MM.1S (cell line): Measurements from ENCODE around the gene IFI27L2.

Experiments used
- DNase-seq: peaks from one replicate; pipeline ENCODE4 v3.0.0-alpha.2; 2015
- H2AFZ ChIP-seq: fragments of 300-600 bp; sonication (generic); 2 replicates; pipeline ENCODE4 v1.6.0; 2016; ENCODE audit warnings: antibody characterized with exemption, low read length
- H3F3A ChIP-seq: fragments of 300-600 bp; sonication (generic); 2 replicates; pipeline ENCODE4 v1.6.1; 2016; ENCODE audit warnings: mild to moderate bottlenecking, antibody characterized with exemption, low read length, moderate library complexity, mixed read lengths; ENCODE audit not compliant: insufficient read depth
- H3K27ac ChIP-seq: fragments of 300-600 bp; sonication (generic); 2 replicates; pipeline ENCODE4 v1.5.1; 2016; ENCODE audit warnings: mild to moderate bottlenecking, low read length
- H3K27me3 ChIP-seq: fragments of 300-600 bp; sonication (generic); replicated peaks from 2 replicates; pipeline ENCODE4 v1.6.0; 2016; ENCODE audit warnings: low read length; ENCODE audit not compliant: insufficient read depth
- H3K36me3 ChIP-seq: fragments of 300-600 bp; sonication (generic); replicated peaks from 2 replicates; pipeline ENCODE4 v1.6.1; 2016; ENCODE audit warnings: mild to moderate bottlenecking, low read length, mixed read lengths; ENCODE audit not compliant: insufficient read depth
- H3K4me1 ChIP-seq: fragments of 300-600 bp; sonication (generic); 2 replicates; pipeline ENCODE4 v1.6.1; 2016; ENCODE audit warnings: low read length, mixed read lengths
- H3K4me2 ChIP-seq: fragments of 300-600 bp; sonication (generic); 2 replicates; pipeline ENCODE4 v1.6.0; 2016; ENCODE audit warnings: low read depth, low read length
- H3K4me3 ChIP-seq: fragments of 300-600 bp; sonication (generic); 2 replicates; pipeline ENCODE4 v1.5.1; 2016; ENCODE audit warnings: low read length, mixed read lengths
- H3K79me2 ChIP-seq: fragments of 300-600 bp; sonication (generic); 2 replicates; pipeline ENCODE4 v1.6.1; 2016; ENCODE audit warnings: mixed run types, low read length, mixed read lengths
- H3K9ac ChIP-seq: fragments of 300-600 bp; sonication (generic); 2 replicates; pipeline ENCODE4 v1.6.1; 2016; ENCODE audit warnings: low read length, mixed read lengths
- H3K9me2 ChIP-seq: fragments of 300-600 bp; sonication (generic); replicated peaks from 2 replicates; pipeline ENCODE4 v1.6.1; 2016; ENCODE audit warnings: mild to moderate bottlenecking, low read length, mixed read lengths; ENCODE audit not compliant: insufficient read depth
- H3K9me3 ChIP-seq: fragments of 300-600 bp; sonication (generic); replicated peaks from 2 replicates; pipeline ENCODE4 v1.6.1; 2016; ENCODE audit warnings: mild to moderate bottlenecking, low read length, mixed read lengths; ENCODE audit not compliant: insufficient read depth
- H4K20me1 ChIP-seq: fragments of 300-600 bp; sonication (generic); 2 replicates; pipeline ENCODE4 v1.6.1; 2016; ENCODE audit warnings: mild to moderate bottlenecking, low read length, moderate library complexity, mixed read lengths; ENCODE audit not compliant: insufficient read depth
- CTCF ChIP-seq: fragments of 300-600 bp; sonication (generic); IDR thresholded peaks from 2 replicates; pipeline ENCODE4 v1.5.1; 2016; ENCODE audit warnings: antibody characterized with exemption, low read length, mixed read lengths
- EZH2 ChIP-seq: fragments of 300-600 bp; sonication (generic); optimal IDR thresholded peaks from 2 replicates; pipeline ENCODE3; 2017; ENCODE audit warnings: low read depth, mild to moderate bottlenecking, antibody characterized with exemption, low read length, mixed read lengths
- EZH2phosphoT487 ChIP-seq: fragments of 300-600 bp; sonication (generic); IDR thresholded peaks from 2 replicates; pipeline ENCODE4 v1.6.1; 2018; ENCODE audit warnings: antibody characterized with exemption, low read length

Gene IFI27L2

DNA sequence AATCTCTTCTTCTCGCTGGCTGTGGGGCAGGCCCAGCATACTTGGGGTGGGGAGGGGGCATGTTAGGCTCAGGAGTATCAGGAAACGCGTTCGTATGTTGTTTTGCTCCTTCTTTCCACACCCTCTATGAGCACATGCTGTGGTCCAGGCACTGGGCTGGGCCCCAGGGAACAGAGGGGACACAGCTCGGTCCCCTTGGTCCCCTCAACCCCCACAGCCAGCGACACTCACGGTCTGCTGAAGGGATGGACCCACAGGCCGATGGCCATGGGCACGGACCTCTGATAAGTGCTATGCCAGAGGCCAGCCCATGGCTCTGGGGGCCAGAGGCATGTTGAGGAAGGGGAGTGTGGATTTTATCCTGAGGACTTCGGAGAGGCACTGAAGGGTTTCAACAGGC lies 12.7 kb downstream of the IFI27L2 start:
- H3K9ac ChIP-seq, result no peak overlapping the region
- no peaks in the 10 kb centered on the region for H4K20me1 ChIP-seq
- no peaks in the 10 kb centered on the region for H3K79me2 ChIP-seq
- H3K4me2 ChIP-seq, result no peak overlapping the region
- no peaks in the 10 kb centered on the region for H3K9me3 ChIP-seq
- H3F3A ChIP-seq, result no peaks in the 10 kb centered on the region
- no peak overlapping the region for H3K4me3 ChIP-seq
- H2AFZ ChIP-seq, result no peak overlapping the region
- H3K36me3 ChIP-seq, result no peaks in the 10 kb centered on the region
- TF ChIP-seq EZH2phosphoT487, result no peak
- TF ChIP-seq EZH2, result no peak
- no peak for TF ChIP-seq CTCF
- DNase-seq, result no peak
- no peak overlapping the region for H3K27ac ChIP-seq
- no peaks in the 10 kb centered on the region for H3K27me3 ChIP-seq
- no peaks in the 10 kb centered on the region for H3K4me1 ChIP-seq
- H3K9me2 ChIP-seq, result no peaks in the 10 kb centered on the region

DNA sequence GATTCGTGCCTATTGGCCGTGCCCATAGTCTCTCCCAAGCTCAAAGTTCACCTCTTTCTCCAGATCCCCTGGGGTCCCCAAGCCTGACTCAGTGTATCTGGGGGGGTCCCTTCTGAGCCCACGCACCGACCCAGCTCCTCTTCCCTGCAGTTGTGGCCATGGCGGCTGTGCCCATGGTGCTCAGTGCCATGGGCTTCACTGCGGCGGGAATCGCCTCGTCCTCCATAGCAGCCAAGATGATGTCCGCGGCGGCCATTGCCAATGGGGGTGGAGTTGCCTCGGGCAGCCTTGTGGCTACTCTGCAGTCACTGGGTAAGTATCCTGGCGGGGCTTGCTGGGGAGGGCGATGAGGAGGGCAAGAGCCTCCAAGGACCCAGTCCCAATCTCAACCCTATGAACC lies 13.8 kb downstream of the IFI27L2 start:
- no peak overlapping the region for H3K4me2 ChIP-seq

GRCh38 chr14:94115058-94115591 lies 14.3 kb downstream of the IFI27L2 start:
- H3K4me3 ChIP-seq, result no peak overlapping the region
- no peaks in the 10 kb centered on the region for H3K27me3 ChIP-seq
- H3F3A ChIP-seq, result no peaks in the 10 kb centered on the region
- no peak overlapping the region for H3K27ac ChIP-seq
- no peak overlapping the region for H3K9ac ChIP-seq
- no peak for DNase-seq
- no peaks in the 10 kb centered on the region for H3K79me2 ChIP-seq
- H3K36me3 ChIP-seq, result no peaks in the 10 kb centered on the region
- H4K20me1 ChIP-seq, result no peaks in the 10 kb centered on the region
- TF ChIP-seq EZH2, result no peak
- TF ChIP-seq CTCF, result no peak
- TF ChIP-seq EZH2phosphoT487, result no peak
- H3K4me2 ChIP-seq, result no peak overlapping the region
- H3K9me3 ChIP-seq, result no peaks in the 10 kb centered on the region
- no peak overlapping the region for H2AFZ ChIP-seq
- H3K4me1 ChIP-seq, result no peaks in the 10 kb centered on the region
- no peaks in the 10 kb centered on the region for H3K9me2 ChIP-seq

More for the DNA sequence above, 13.8 kb downstream of the IFI27L2 start:
- Histone ChIP-seq H3K27ac (no peak overlapping the region), H3F3A (no peaks in the 10 kb centered on the region), H3K9ac (no peak overlapping the region), H3K79me2 (no peaks in the 10 kb centered on the region), H3K4me3 (no peak overlapping the region), H3K27me3 (no peaks in the 10 kb centered on the region), H3K9me2 (no peaks in the 10 kb centered on the region), H4K20me1 (no peaks in the 10 kb centered on the region), H3K9me3 (no peaks in the 10 kb centered on the region), H3K4me1 (no peaks in the 10 kb centered on the region), H3K36me3 (no peaks in the 10 kb centered on the region), H2AFZ (no peak overlapping the region)
- DNase-seq, result no peak
- TF ChIP-seq CTCF, result no peak
- TF ChIP-seq EZH2phosphoT487, result no peak
- TF ChIP-seq EZH2, result no peak
